ENCODE measurements around the gene JPH3.

DNA sequence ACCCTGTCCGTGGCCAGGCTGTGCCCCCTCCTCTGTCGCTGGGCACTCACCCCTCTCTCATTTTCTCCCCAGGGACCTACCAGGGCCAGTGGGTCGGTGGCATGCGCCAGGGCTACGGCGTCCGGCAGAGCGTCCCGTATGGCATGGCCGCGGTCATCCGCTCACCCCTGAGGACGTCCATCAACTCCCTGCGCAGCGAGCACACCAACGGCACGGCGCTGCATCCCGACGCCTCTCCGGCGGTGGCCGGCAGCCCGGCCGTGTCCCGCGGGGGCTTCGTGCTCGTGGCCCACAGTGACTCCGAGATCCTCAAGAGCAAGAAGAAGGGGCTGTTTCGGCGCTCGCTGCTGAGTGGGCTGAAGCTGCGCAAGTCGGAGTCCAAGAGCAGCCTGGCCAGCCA is 41.9 kb downstream of the JPH3 start:
- TF ChIP-seq, protein P1, sequence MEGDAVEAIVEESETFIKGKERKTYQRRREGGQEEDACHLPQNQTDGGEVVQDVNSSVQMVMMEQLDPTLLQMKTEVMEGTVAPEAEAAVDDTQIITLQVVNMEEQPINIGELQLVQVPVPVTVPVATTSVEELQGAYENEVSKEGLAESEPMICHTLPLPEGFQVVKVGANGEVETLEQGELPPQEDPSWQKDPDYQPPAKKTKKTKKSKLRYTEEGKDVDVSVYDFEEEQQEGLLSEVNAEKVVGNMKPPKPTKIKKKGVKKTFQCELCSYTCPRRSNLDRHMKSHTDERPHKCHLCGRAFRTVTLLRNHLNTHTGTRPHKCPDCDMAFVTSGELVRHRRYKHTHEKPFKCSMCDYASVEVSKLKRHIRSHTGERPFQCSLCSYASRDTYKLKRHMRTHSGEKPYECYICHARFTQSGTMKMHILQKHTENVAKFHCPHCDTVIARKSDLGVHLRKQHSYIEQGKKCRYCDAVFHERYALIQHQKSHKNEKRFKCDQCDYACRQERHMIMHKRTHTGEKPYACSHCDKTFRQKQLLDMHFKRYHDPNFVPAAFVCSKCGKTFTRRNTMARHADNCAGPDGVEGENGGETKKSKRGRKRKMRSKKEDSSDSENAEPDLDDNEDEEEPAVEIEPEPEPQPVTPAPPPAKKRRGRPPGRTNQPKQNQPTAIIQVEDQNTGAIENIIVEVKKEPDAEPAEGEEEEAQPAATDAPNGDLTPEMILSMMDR (conservative IDR thresholded peaks at IDR 0.05), result no peak
- no peak for TF ChIP-seq ZFX (IDR thresholded peaks at IDR 0.05)

Data from C4-2B (cell line).